ENCODE results near the gene SOAT1. TPM values are rescaled to one million over a fixed set of nuclear protein-coding genes. Genes with fewer than 3 reads are reported as not detected.
"Not testable (repeated sequence)": the region's sequence is repeated elsewhere in the genome, so short reads cannot be mapped to it uniquely, and the experiment has no call there.

Gene SOAT1
- total RNA-seq, 3 donors from 2014 or later, result 18.7 to 28.2 (median 22.4) TPM

DNA sequence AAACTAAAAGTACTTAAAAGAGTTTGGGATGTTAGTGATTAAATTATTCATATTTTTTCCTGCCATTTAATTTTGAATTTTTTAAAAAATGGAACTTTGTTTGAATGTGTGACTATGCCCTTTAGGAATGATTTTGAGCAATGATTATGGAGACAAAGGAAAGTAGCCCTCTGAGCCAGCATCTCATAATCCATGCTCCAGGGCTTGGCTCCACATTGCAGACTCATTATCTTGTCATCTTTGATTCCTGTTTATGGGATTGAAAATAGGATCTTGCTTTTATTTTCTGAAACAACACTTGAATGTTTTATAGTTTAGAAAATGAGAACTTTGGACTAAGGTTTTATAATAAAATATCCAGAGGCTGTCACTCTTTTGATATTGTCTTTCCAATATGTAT is 86.7 kb downstream of the SOAT1 start:
- H3K4me3 ChIP-seq, result no peak overlapping the region
- H3K9me3 ChIP-seq, result no peaks in the 10 kb centered on the region
- no peak for TF ChIP-seq POLR2AphosphoS5 (IDR thresholded peaks at IDR 0.05)
- TF ChIP-seq, protein P1, sequence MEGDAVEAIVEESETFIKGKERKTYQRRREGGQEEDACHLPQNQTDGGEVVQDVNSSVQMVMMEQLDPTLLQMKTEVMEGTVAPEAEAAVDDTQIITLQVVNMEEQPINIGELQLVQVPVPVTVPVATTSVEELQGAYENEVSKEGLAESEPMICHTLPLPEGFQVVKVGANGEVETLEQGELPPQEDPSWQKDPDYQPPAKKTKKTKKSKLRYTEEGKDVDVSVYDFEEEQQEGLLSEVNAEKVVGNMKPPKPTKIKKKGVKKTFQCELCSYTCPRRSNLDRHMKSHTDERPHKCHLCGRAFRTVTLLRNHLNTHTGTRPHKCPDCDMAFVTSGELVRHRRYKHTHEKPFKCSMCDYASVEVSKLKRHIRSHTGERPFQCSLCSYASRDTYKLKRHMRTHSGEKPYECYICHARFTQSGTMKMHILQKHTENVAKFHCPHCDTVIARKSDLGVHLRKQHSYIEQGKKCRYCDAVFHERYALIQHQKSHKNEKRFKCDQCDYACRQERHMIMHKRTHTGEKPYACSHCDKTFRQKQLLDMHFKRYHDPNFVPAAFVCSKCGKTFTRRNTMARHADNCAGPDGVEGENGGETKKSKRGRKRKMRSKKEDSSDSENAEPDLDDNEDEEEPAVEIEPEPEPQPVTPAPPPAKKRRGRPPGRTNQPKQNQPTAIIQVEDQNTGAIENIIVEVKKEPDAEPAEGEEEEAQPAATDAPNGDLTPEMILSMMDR (IDR thresholded peaks at IDR 0.05), result no peak
- no peak for TF ChIP-seq POLR2A (IDR thresholded peaks at IDR 0.05)
- H3K27ac ChIP-seq, result no peak overlapping the region
- H3K4me1 ChIP-seq, result no peaks in the 10 kb centered on the region
- intact Hi-C loops (cut with DNase I; ENCODE audit: low total_unique reads), result no loop called here
- no peak for DNase-seq (ENCODE audit: low spot score in 2 of 2)
- no peaks in the 10 kb centered on the region for H3K27me3 ChIP-seq
- no peaks in the 10 kb centered on the region for H3K36me3 ChIP-seq

DNA sequence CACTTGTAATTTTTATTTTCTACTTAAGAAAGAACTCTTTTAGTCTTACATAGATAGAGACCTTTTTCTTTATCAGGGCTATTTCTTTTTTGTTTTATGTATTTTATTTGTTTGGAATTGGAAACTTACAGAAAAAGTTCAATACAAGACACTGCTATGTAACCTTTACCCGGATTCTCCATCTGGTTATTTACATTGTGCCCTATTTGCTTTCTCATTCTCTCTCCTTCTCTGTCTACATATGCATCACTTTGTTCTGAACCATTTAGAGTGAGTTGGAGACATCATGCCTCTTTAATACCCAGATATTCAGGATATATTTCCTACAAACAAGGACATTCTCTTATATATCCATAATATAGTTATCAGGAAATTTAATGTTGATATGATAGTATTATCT is 90.4 kb downstream of the SOAT1 start:
- intact Hi-C loops (cut with DNase I; ENCODE audit: low total_unique reads), result no loop called here

DNA sequence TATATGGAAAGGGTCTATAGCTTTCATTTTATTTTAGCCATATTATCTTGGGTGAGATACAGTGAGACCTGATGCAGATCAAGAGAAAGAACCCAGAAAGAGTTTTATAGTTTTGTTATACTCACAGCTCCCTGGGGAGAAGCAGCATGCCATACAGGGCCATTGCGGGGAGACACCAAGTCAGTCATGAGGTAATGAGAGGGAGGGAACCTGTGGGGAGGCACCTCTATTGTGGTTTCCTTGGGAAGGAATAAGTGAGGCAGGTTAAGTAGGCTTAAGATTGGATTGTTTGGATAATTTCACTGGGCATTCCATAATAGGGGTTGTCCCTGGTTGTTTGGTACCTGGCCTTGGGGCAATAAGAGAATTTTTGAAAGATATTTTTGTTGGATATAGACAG is 91.9 kb downstream of the SOAT1 start:
- Histone ChIP-seq H3K9me3 (no peaks in the 10 kb centered on the region), H3K27me3 (no peaks in the 10 kb centered on the region), H3K27ac (no peak overlapping the region), H3K4me3 (no peak overlapping the region), H3K36me3 (no peaks in the 10 kb centered on the region), H3K4me1 (no peaks in the 10 kb centered on the region)
- TF ChIP-seq POLR2AphosphoS5 (IDR thresholded peaks at IDR 0.05) (no peak), POLR2A (IDR thresholded peaks at IDR 0.05) (no peak)
- TF ChIP-seq, protein P1 (IDR thresholded peaks at IDR 0.05), result no peak
- no peak for DNase-seq (ENCODE audit: low spot score in 2 of 2)
- intact Hi-C loops (cut with DNase I; ENCODE audit: low total_unique reads), result no loop called here

More for the DNA sequence above, 90.4 kb downstream of the SOAT1 start:
- Histone ChIP-seq H3K4me1 (no peaks in the 10 kb centered on the region), H3K36me3 (no peaks in the 10 kb centered on the region), H3K27me3 (no peaks in the 10 kb centered on the region), H3K4me3 (no peak overlapping the region), H3K27ac (no peak overlapping the region), H3K9me3 (no peaks in the 10 kb centered on the region)
- DNase-seq (ENCODE audit: low spot score in 2 of 2), result no peak
- TF ChIP-seq, protein P1 (IDR thresholded peaks at IDR 0.05), result no peak
- no peak for TF ChIP-seq POLR2A (IDR thresholded peaks at IDR 0.05)
- TF ChIP-seq POLR2AphosphoS5 (IDR thresholded peaks at IDR 0.05), result no peak

DNA sequence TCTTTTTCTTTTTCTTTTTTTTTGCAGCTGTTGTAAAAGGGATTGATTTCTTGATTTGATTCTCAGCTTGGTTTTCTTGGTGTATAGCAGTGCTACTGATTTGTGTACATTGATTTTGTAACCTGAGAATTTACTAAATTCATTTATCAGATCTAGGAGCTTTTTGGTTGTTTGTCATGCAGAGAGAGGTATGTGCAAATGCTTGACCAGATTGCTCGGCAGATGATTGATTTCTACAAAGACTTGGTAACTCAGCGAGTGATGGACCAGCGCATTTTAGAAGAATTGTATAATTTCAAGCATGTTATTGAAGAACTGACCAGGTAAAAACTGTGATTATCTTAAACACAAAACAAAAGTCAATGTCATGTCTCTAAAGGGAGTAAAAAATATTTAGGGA is 100.1 kb downstream of the SOAT1 start:
- no peak for DNase-seq (ENCODE audit: low spot score in 2 of 2)
- Histone ChIP-seq H3K27ac (no peak overlapping the region), H3K4me1 (no peaks in the 10 kb centered on the region), H3K36me3 (no peaks in the 10 kb centered on the region), H3K9me3 (peaks cover 0 to 20% of the 10 kb centered on the region in 2 donors), H3K27me3 (no peaks in the 10 kb centered on the region), H3K4me3 (no peak overlapping the region)
- intact Hi-C loops (cut with DNase I; ENCODE audit: low total_unique reads), result no loop called here
- TF ChIP-seq, protein P1 (IDR thresholded peaks at IDR 0.05), result no peak
- TF ChIP-seq POLR2A (IDR thresholded peaks at IDR 0.05) (no peak), POLR2AphosphoS5 (IDR thresholded peaks at IDR 0.05) (no peak)

DNA sequence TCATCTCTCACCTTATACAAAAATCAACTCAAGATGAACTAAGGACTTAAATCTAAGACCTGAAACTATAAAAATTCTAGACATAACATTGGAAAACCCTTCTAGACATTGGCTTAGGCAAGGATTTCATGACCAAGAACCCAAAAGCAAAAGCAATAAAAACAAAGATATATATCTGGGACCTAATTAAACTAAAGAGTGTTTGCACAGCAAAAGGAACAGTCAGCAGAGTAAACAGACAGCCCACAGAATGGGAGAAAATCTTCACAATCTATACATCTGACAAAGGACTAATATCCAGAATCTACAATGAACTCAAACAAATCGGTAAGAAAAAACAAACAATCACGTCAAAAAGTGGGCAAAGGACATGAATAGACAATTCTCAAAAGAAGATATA is 105.8 kb downstream of the SOAT1 start:
- H3K36me3 ChIP-seq; DNase-seq (ENCODE audit: low spot score in 2 of 2); H3K27ac ChIP-seq; H3K4me1 ChIP-seq; H3K27me3 ChIP-seq; H3K9me3 ChIP-seq; H3K4me3 ChIP-seq; intact Hi-C loops (cut with DNase I; ENCODE audit: low total_unique reads): not testable (repeated sequence)

Other genes starting within 250 kb of the SOAT1 start
- gene TOR3A, start 211.7 kb upstream of the SOAT1 start, total RNA-seq, result 10 to 100 TPM; 32.8 to 50.5 (median 35.6) TPM
- 10 to 100 TPM; 23.9 to 27.4 (median 24.3) TPM for gene ABL2, start 64.1 kb upstream of the SOAT1 start, total RNA-seq
- 1 to 10 TPM in 1 of 3 donors, under 1 TPM in 2; 0.48 to 1.8 (median 0.98) TPM for gene AXDND1, start 72.2 kb downstream of the SOAT1 start, total RNA-seq